HepG2 (cell line): ENCODE measurements around the gene PATL2. TPM values are rescaled to one million over a fixed set of nuclear protein-coding genes. Genes with fewer than 3 reads are reported as not detected.

Source experiments
- BRF2 ChIP-seq: sonication (generic); formaldehyde crosslinking; IDR thresholded peaks from 2 replicates; pipeline ENCODE4 v1.8.1; 2022; ENCODE audit warnings: mild to moderate bottlenecking, missing genetic modification reagents
- CHD4 ChIP-seq: fragments of 200-600 bp; sonication (generic); IDR thresholded peaks from 2 replicates; pipeline ENCODE4 v1.7.0; 2017; ENCODE audit warnings: mild to moderate bottlenecking, low read length, borderline replicate concordance
- CSRNP1 ChIP-seq: sonication (generic); formaldehyde crosslinking; IDR thresholded peaks from 2 replicates; pipeline ENCODE4 v1.8.1; 2023; ENCODE audit warnings: mild to moderate bottlenecking, missing genetic modification reagents
- DZIP1 ChIP-seq: sonication (generic); formaldehyde crosslinking; IDR thresholded peaks from 2 replicates; pipeline ENCODE4 v1.5.0; 2020; ENCODE audit warnings: mild to moderate bottlenecking, missing genetic modification reagents
- ELF1 ChIP-seq: sonication (generic); formaldehyde crosslinking; IDR thresholded peaks from 2 replicates; pipeline ENCODE4 v1.4.0; 2020; ENCODE audit warnings: missing genetic modification reagents
- NBN ChIP-seq: fragments of 450-650 bp; conservative IDR thresholded peaks from 2 replicates; pipeline ENCODE4 v1.6.1; 2017
- SPEN ChIP-seq: sonication (generic); formaldehyde crosslinking; IDR thresholded peaks from 2 replicates; pipeline ENCODE4 v1.5.1; 2020; ENCODE audit warnings: low read depth, mild to moderate bottlenecking, missing genetic modification reagents
- ZBTB38 ChIP-seq: sonication (generic); formaldehyde crosslinking; IDR thresholded peaks from 2 replicates; pipeline ENCODE4 v1.5.1; 2020; ENCODE audit warnings: mild to moderate bottlenecking, missing genetic modification reagents
- ZNF792 ChIP-seq: IDR thresholded peaks from 2 replicates; pipeline ENCODE4 v1.6.1; 2016
- ZSCAN12 ChIP-seq: sonication (generic); formaldehyde crosslinking; IDR thresholded peaks from 2 replicates; pipeline ENCODE4 v1.9.0; 2021; ENCODE audit warnings: mild to moderate bottlenecking, missing genetic modification reagents
- ZSCAN30 ChIP-seq: sonication (generic); formaldehyde crosslinking; IDR thresholded peaks from 2 replicates; pipeline ENCODE4 v1.5.0; 2020; ENCODE audit warnings: mild to moderate bottlenecking, missing genetic modification reagents
- polyA plus RNA-seq, 8 experiments: library from polyadenylated mRNA; depleted of rRNA in 3 of 8; stranded (reverse) in 7 of 8; unstranded in 1 of 8; fragments of >200 nt; fragmentation: Illumina TruSeq in 4 of 8; extraction: Trizol in 4 of 8; gene quantifications; 2 replicates each; pipeline versions ENCODE4 v1.2.1 to v1.2.3, GENCODE V29; 2011 to 2016; ENCODE audit warnings: low read depth in 4 of 8, missing spikeins in 1 of 8, mixed read lengths in 1 of 8; ENCODE audit not compliant: insufficient read depth in 1 of 8
- total RNA-seq, 5 experiments: library from RNA; depleted of rRNA; stranded (reverse); fragments of >200 nt; fragmentation: Illumina TruSeq; extraction: Trizol; gene quantifications; 2 replicates each; pipeline ENCODE4 v1.2.3, GENCODE V29; 2016; ENCODE audit warnings: low read depth in 1 of 5
- TF ChIP-seq, protein P1 (sequence below): sonication (generic); formaldehyde crosslinking; conservative IDR thresholded peaks from 2 replicates; pipeline ENCODE4 v1.4.0; 2020; ENCODE audit warnings: mild to moderate bottlenecking, missing genetic modification reagents, moderate library complexity
- TF ChIP-seq, protein P2 (sequence below): sonication (generic); formaldehyde crosslinking; IDR thresholded peaks from 2 replicates; pipeline ENCODE4 v1.4.0; 2020; ENCODE audit warnings: low read depth, missing genetic modification reagents

The PATL2 gene
- total and polyA plus RNA-seq, 2 of the 13 experiments (the other 11 are each of a cell fraction or from before 2014, with no cell fraction given), result 0.15 to 0.53 TPM

DNA sequence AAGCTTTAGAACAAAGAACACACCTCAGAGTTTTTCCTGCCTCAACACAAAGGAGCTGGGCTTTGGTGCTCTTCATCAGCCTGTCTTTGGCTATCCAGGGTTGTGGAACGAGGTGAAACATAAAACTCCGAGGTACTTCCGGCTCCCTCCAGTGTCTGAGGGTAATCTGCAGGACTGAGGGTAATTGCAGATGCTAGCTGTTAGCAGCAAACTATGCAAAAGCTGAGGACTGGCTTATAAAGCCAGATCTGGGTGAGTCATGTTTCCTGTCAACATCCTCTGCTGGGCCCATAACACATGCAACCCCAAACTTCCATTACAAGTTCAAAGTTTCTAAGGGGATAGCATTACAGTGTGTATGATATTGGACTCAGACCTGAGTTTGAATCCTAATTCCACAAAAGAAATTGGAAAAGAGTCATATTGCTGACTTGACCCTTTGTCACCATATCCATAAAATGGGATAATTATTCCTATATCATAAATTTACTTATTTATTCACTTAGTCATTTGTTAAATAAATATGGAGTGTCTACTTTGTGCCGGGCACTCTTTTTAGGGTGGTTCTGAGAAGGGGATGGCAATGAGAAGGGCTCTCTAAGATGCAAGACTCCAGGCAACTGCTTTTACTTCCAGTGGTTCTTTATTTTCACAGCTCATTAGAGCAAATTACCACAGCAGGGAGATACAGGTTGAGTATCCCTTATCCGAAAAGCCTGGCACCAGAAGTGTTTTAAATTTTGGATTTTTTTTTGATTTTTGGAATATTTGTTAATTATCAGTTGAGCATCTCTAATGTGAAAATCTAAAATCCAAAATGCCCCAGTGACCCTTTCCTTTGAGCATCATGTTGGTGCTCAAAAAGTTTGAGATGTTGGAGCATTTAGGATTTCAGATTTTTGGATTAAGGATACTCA is 15.7 kb upstream of the PATL2 start (continued):
- TF ChIP-seq, protein P1, sequence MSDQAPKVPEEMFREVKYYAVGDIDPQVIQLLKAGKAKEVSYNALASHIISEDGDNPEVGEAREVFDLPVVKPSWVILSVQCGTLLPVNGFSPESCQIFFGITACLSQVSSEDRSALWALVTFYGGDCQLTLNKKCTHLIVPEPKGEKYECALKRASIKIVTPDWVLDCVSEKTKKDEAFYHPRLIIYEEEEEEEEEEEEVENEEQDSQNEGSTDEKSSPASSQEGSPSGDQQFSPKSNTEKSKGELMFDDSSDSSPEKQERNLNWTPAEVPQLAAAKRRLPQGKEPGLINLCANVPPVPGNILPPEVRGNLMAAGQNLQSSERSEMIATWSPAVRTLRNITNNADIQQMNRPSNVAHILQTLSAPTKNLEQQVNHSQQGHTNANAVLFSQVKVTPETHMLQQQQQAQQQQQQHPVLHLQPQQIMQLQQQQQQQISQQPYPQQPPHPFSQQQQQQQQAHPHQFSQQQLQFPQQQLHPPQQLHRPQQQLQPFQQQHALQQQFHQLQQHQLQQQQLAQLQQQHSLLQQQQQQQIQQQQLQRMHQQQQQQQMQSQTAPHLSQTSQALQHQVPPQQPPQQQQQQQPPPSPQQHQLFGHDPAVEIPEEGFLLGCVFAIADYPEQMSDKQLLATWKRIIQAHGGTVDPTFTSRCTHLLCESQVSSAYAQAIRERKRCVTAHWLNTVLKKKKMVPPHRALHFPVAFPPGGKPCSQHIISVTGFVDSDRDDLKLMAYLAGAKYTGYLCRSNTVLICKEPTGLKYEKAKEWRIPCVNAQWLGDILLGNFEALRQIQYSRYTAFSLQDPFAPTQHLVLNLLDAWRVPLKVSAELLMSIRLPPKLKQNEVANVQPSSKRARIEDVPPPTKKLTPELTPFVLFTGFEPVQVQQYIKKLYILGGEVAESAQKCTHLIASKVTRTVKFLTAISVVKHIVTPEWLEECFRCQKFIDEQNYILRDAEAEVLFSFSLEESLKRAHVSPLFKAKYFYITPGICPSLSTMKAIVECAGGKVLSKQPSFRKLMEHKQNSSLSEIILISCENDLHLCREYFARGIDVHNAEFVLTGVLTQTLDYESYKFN (CRISPR knock-in tag), result peak; percentile 65
- TF ChIP-seq NBN, result no peak
- no peak for TF ChIP-seq BRF2
- no peak for TF ChIP-seq ZBTB38
- no peak for TF ChIP-seq ZSCAN30 (CRISPR knock-in tag)
- TF ChIP-seq, protein P2, sequence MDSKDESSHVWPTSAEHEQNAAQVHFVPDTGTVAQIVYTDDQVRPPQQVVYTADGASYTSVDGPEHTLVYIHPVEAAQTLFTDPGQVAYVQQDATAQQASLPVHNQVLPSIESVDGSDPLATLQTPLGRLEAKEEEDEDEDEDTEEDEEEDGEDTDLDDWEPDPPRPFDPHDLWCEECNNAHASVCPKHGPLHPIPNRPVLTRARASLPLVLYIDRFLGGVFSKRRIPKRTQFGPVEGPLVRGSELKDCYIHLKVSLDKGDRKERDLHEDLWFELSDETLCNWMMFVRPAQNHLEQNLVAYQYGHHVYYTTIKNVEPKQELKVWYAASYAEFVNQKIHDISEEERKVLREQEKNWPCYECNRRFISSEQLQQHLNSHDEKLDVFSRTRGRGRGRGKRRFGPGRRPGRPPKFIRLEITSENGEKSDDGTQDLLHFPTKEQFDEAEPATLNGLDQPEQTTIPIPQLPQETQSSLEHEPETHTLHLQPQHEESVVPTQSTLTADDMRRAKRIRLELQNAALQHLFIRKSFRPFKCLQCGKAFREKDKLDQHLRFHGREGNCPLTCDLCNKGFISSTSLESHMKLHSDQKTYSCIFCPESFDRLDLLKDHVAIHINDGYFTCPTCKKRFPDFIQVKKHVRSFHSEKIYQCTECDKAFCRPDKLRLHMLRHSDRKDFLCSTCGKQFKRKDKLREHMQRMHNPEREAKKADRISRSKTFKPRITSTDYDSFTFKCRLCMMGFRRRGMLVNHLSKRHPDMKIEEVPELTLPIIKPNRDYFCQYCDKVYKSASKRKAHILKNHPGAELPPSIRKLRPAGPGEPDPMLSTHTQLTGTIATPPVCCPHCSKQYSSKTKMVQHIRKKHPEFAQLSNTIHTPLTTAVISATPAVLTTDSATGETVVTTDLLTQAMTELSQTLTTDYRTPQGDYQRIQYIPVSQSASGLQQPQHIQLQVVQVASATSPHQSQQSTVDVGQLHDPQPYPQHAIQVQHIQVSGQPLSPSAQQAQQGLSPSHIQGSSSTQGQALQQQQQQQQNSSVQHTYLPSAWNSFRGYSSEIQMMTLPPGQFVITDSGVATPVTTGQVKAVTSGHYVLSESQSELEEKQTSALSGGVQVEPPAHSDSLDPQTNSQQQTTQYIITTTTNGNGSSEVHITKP, result no peak
- TF ChIP-seq ELF1 (CRISPR knock-in tag), result no peak; the same call in 1 of the 2 replicates
- TF ChIP-seq CSRNP1 (CRISPR knock-in tag), result no peak
- TF ChIP-seq ZNF792 (CRISPR knock-in tag), result peak; percentile 43; the same call in 1 of the 2 replicates
- no peak for TF ChIP-seq CHD4
- TF ChIP-seq ZSCAN12, result no peak
- no peak for TF ChIP-seq DZIP1 (CRISPR knock-in tag)
- peak; percentile 45; the same call in 1 of the 2 replicates for TF ChIP-seq SPEN (CRISPR knock-in tag)
